HepG2 (cell line): ENCODE data around the gene FAM3A. TPM values are rescaled to one million over a fixed set of nuclear protein-coding genes. Genes with fewer than 3 reads are reported as not detected.

Source experiments
- CHD4 ChIP-seq: fragments of 200-600 bp; sonication (generic); IDR thresholded peaks from 2 replicates; pipeline ENCODE4 v1.7.0; 2017; ENCODE audit warnings: mild to moderate bottlenecking, low read length, borderline replicate concordance
- MIER3 ChIP-seq: IDR thresholded peaks from 2 replicates; pipeline ENCODE4 v1.6.1; 2016; ENCODE audit warnings: missing compliant biosample characterization, borderline replicate concordance
- NPAS2 ChIP-seq: sonication (generic); formaldehyde crosslinking; IDR thresholded peaks from 2 replicates; pipeline ENCODE4 v1.8.0; 2022; ENCODE audit warnings: mild to moderate bottlenecking, missing genetic modification reagents, borderline replicate concordance
- PHF21A ChIP-seq: sonication (generic); formaldehyde crosslinking; IDR thresholded peaks from 2 replicates; pipeline ENCODE4 v1.5.0; 2020; ENCODE audit warnings: mild to moderate bottlenecking, missing genetic modification reagents
- RBAK ChIP-seq: sonication (generic); formaldehyde crosslinking; IDR thresholded peaks from 2 replicates; pipeline ENCODE4 v1.5.1; 2020; ENCODE audit warnings: mild to moderate bottlenecking, missing genetic modification reagents
- ZFAT ChIP-seq: sonication (generic); formaldehyde crosslinking; conservative IDR thresholded peaks from 2 replicates; pipeline ENCODE4 v1.8.1; 2023; ENCODE audit warnings: missing genetic modification reagents, inconsistent platforms
- ZNF431 ChIP-seq: sonication (generic); formaldehyde crosslinking; IDR thresholded peaks from 2 replicates; pipeline ENCODE4 v1.9.0; 2022; ENCODE audit warnings: missing genetic modification reagents, low read depth, mild to moderate bottlenecking, borderline replicate concordance
- ZNF567 ChIP-seq: sonication (generic); formaldehyde crosslinking; IDR thresholded peaks from 2 replicates; pipeline ENCODE4 v1.8.1; 2023; ENCODE audit warnings: mild to moderate bottlenecking, missing genetic modification reagents, borderline replicate concordance
- ZNF780A ChIP-seq: sonication (generic); formaldehyde crosslinking; IDR thresholded peaks from 2 replicates; pipeline ENCODE4 v1.8.0; 2022; ENCODE audit warnings: mild to moderate bottlenecking, missing genetic modification reagents, moderate library complexity
- ZSCAN25 ChIP-seq: sonication (generic); formaldehyde crosslinking; IDR thresholded peaks from 2 replicates; pipeline ENCODE4 v1.8.0; 2022; ENCODE audit warnings: mild to moderate bottlenecking, missing genetic modification reagents
- polyA plus RNA-seq, 8 experiments: library from polyadenylated mRNA; depleted of rRNA in 3 of 8; stranded (reverse) in 7 of 8; unstranded in 1 of 8; fragments of >200 nt; fragmentation: Illumina TruSeq in 4 of 8; extraction: Trizol in 4 of 8; gene quantifications; 2 replicates each; pipeline versions ENCODE4 v1.2.1 to v1.2.3, GENCODE V29; 2011 to 2016; ENCODE audit warnings: low read depth in 4 of 8, missing spikeins in 1 of 8, mixed read lengths in 1 of 8; ENCODE audit not compliant: insufficient read depth in 1 of 8
- total RNA-seq, 5 experiments: library from RNA; depleted of rRNA; stranded (reverse); fragments of >200 nt; fragmentation: Illumina TruSeq; extraction: Trizol; gene quantifications; 2 replicates each; pipeline ENCODE4 v1.2.3, GENCODE V29; 2016; ENCODE audit warnings: low read depth in 1 of 5
- TF ChIP-seq, protein P1 (sequence below): sonication (generic); formaldehyde crosslinking; IDR thresholded peaks from 2 replicates; pipeline ENCODE4 v1.5.1; 2020; ENCODE audit warnings: mild to moderate bottlenecking, missing genetic modification reagents, borderline replicate concordance
- TF ChIP-seq, protein P2 (sequence below), 2 experiments: fragments of 450-650 bp in 1 of 2; sonication (generic) in 1 of 2; formaldehyde crosslinking in 1 of 2; IDR thresholded peaks; 2 replicates each; pipeline versions ENCODE4 v1.6.1 to v1.8.0; 2016 to 2022; ENCODE audit warnings: antibody characterized with exemption in 1 of 2, mild to moderate bottlenecking in 1 of 2, missing genetic modification reagents in 1 of 2

The FAM3A gene
- total and polyA plus RNA-seq, 2 of the 13 experiments (the other 11 are each of a cell fraction or from before 2014, with no cell fraction given): 11.2 to 22.7 TPM

DNA sequence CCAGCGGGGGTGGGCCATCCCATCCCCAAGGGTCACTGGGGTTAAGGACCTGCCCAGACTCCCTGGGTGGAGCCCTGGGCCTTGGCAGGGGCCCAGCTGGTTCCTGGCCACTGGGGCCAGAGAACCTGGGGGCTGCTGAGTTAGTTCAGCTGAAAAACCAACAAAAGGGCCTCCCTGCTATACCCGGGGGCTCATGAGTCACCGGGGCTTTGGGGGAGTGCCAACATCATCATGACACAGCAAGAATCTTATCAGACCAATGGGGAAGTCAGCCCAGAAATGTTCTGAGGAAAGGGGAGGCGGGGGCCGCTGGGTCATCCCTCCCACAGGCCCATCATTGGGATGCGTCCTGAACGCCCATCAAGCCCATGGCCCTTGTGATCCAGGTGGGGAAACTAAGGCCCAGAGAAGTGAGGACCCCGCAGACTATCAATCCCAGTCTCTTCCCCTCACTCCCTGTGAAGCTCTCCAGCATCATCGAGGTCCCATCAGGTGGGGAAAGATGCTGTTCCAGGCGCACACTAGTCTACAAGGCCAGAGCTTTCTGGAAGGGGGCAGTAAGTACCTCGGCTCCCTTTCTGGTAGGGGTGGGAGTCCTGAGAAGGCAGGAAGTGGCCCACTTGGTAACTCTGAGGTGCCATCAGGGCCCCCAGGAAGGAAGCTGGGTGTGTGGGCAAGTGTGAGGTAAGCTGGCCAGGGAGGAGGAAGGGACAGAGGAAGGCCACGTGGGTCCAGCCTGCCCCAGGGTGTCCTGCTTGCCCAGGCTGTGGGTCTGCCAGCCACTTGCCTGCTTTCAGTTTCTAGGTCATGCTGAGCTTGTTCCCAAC, 26.1 kb upstream of the FAM3A start (continued):
- TF ChIP-seq, protein P1, sequence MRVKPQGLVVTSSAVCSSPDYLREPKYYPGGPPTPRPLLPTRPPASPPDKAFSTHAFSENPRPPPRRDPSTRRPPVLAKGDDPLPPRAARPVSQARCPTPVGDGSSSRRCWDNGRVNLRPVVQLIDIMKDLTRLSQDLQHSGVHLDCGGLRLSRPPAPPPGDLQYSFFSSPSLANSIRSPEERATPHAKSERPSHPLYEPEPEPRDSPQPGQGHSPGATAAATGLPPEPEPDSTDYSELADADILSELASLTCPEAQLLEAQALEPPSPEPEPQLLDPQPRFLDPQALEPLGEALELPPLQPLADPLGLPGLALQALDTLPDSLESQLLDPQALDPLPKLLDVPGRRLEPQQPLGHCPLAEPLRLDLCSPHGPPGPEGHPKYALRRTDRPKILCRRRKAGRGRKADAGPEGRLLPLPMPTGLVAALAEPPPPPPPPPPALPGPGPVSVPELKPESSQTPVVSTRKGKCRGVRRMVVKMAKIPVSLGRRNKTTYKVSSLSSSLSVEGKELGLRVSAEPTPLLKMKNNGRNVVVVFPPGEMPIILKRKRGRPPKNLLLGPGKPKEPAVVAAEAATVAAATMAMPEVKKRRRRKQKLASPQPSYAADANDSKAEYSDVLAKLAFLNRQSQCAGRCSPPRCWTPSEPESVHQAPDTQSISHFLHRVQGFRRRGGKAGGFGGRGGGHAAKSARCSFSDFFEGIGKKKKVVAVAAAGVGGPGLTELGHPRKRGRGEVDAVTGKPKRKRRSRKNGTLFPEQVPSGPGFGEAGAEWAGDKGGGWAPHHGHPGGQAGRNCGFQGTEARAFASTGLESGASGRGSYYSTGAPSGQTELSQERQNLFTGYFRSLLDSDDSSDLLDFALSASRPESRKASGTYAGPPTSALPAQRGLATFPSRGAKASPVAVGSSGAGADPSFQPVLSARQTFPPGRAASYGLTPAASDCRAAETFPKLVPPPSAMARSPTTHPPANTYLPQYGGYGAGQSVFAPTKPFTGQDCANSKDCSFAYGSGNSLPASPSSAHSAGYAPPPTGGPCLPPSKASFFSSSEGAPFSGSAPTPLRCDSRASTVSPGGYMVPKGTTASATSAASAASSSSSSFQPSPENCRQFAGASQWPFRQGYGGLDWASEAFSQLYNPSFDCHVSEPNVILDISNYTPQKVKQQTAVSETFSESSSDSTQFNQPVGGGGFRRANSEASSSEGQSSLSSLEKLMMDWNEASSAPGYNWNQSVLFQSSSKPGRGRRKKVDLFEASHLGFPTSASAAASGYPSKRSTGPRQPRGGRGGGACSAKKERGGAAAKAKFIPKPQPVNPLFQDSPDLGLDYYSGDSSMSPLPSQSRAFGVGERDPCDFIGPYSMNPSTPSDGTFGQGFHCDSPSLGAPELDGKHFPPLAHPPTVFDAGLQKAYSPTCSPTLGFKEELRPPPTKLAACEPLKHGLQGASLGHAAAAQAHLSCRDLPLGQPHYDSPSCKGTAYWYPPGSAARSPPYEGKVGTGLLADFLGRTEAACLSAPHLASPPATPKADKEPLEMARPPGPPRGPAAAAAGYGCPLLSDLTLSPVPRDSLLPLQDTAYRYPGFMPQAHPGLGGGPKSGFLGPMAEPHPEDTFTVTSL: no peak
- peak; percentile 74 for TF ChIP-seq PHF21A (CRISPR knock-in tag)
- TF ChIP-seq ZNF780A (CRISPR knock-in tag): no peak
- TF ChIP-seq ZNF431 (CRISPR knock-in tag): no peak
- TF ChIP-seq CHD4: no peak
- TF ChIP-seq MIER3 (CRISPR knock-in tag): no peak
- TF ChIP-seq ZFAT: no peak
- TF ChIP-seq NPAS2 (CRISPR knock-in tag): no peak
- TF ChIP-seq, protein P2, sequence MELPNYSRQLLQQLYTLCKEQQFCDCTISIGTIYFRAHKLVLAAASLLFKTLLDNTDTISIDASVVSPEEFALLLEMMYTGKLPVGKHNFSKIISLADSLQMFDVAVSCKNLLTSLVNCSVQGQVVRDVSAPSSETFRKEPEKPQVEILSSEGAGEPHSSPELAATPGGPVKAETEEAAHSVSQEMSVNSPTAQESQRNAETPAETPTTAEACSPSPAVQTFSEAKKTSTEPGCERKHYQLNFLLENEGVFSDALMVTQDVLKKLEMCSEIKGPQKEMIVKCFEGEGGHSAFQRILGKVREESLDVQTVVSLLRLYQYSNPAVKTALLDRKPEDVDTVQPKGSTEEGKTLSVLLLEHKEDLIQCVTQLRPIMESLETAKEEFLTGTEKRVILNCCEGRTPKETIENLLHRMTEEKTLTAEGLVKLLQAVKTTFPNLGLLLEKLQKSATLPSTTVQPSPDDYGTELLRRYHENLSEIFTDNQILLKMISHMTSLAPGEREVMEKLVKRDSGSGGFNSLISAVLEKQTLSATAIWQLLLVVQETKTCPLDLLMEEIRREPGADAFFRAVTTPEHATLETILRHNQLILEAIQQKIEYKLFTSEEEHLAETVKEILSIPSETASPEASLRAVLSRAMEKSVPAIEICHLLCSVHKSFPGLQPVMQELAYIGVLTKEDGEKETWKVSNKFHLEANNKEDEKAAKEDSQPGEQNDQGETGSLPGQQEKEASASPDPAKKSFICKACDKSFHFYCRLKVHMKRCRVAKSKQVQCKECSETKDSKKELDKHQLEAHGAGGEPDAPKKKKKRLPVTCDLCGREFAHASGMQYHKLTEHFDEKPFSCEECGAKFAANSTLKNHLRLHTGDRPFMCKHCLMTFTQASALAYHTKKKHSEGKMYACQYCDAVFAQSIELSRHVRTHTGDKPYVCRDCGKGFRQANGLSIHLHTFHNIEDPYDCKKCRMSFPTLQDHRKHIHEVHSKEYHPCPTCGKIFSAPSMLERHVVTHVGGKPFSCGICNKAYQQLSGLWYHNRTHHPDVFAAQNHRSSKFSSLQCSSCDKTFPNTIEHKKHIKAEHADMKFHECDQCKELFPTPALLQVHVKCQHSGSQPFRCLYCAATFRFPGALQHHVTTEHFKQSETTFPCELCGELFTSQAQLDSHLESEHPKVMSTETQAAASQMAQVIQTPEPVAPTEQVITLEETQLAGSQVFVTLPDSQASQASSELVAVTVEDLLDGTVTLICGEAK (IDR thresholded peaks at IDR 0.05): no peak
- TF ChIP-seq, protein P2 (CRISPR knock-in tag; IDR thresholded peaks at IDR 0.05): no peak
- no peak for TF ChIP-seq RBAK (CRISPR knock-in tag)
- TF ChIP-seq ZNF567 (CRISPR knock-in tag): no peak
- no peak for TF ChIP-seq ZSCAN25 (CRISPR knock-in tag)
